Measurements from ENCODE around the gene NT5M. TPM values are rescaled to one million over a fixed set of nuclear protein-coding genes. Genes with fewer than 3 reads are reported as not detected.
A peak's percentile ranks its signal among the peaks of the same experiment; 100 is the strongest.

The NT5M gene
- total RNA-seq, 2 experiments from 2014 or later = 5.5 to 7.6 TPM

DNA sequence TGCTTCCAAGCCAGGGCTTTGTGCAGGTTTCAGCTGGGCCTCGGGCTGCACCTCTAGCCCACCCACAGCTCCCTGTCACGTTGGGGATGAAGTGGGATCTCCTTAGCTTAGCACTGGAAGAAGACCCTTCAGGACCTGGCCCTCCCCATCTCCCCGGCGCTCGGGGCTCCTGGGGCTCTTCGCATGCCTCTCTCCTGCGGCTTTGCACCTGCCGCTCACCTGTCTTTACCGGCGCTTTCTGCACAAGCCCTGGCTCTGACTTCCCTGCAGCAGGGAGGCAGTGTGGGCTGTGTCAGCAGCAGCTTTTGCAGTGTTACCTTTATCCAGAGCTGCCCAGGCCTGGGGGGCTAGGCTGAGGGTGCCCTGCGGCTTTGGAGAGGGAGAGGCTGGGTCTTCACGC is 52.3 kb downstream of the NT5M start:
- Mint-ChIP-seq H3K4me1 (no peaks in the 10 kb centered on the region), H3K27ac (no peak overlapping the region), H3K4me3 (no peak overlapping the region), H3K36me3 (ENCODE audit: low read depth) (no peaks in the 10 kb centered on the region), H3K9me3 (peaks cover 5% of the 10 kb centered on the region), H3K27me3 (peaks cover 7% of the 10 kb centered on the region)
- CTCF ChIA-PET = interaction anchor here (0.7 to 2.9 kb wide), 12 partner anchors 10 to 308 kb away, joined by 3 to 16 read pairs (median 4); partner anchors contain the start of gene RASD1
- POLR2A ChIA-PET = no interaction called here
- DNase-seq = no peak

DNA sequence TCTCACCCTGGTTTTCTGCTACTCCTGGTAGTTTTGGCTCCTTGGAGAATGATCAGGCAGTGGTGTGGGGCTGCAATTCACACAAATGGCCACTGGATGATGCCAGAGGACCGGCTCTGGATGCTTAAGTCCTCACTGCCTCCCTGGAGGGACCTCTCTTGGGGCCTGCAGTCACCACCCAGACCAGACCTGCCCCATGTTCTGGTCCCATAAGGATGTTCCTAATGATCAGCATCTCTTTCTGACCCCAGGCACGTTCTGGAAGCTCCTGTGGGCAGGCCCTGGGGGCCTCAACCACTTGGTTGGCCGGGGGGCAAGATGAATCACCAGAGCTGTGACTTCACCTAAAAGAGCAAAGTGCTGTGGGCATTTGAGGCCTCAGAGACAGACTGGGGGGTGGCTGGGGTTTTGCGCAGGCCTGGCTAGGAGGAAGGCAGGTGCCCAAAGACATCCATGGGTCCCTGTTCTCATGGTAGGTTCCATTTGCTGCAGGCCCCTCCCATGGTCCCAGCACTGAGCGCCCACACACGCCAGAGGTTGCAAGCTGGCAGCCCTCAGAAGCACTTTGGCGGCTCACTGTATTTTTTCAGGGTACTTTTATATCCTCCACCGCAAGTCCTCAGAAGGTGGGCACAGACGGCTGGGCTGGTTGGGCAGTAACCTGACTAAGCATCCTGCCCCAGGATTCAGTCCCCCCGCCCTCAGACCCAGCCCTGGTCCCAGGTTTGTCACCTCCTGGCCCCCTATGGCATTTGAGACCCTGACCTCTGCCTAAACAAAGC is 53.2 kb downstream of the NT5M start:
- Mint-ChIP-seq H3K36me3 (ENCODE audit: low read depth) (no peaks in the 10 kb centered on the region), H3K9me3 (peaks cover 7% of the 10 kb centered on the region), H3K4me3 (no peak overlapping the region), H3K4me1 (no peaks in the 10 kb centered on the region), H3K27me3 (peaks cover 14% of the 10 kb centered on the region), H3K27ac (peak overlapping the region; percentile 26)
- ChIA-PET POLR2A (no interaction called here), CTCF (interaction anchor here (0.6 to 2.9 kb wide), 10 partner anchors 8 to 494 kb away, joined by 3 to 16 read pairs (median 4); partner anchors contain the start of gene RASD1)
- peak; percentile 72 for DNase-seq

DNA sequence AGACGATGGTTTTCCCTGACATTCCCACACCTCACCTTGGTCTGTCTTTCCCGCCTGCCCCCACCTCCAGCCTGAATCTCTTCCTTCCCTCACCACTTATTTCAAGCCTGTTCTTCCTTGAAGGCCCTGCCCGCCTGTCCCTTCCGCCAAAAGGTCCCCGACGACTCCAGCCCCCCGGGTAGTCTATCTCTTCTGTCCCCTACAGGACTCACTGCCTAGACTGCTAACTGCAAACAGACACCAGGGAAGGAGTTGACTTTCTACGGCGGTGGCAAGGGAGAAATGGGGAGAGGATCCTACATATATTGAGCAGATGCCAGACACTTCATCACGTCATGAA is 53.7 kb downstream of the NT5M start:
- H3K27ac Mint-ChIP-seq = peak overlapping the region; percentile 55
- no peak overlapping the region for H3K4me3 Mint-ChIP-seq
- ChIA-PET CTCF (interaction anchor here (0.6 to 2.9 kb wide), 8 partner anchors 8 to 285 kb away, joined by 3 to 16 read pairs (median 3); partner anchors contain the start of gene RASD1), POLR2A (no interaction called here)
- H3K4me1 Mint-ChIP-seq = no peaks in the 10 kb centered on the region
- H3K27me3 Mint-ChIP-seq = peaks cover 14% of the 10 kb centered on the region
- H3K9me3 Mint-ChIP-seq = peaks cover 7% of the 10 kb centered on the region
- H3K36me3 Mint-ChIP-seq (ENCODE audit: low read depth) = no peaks in the 10 kb centered on the region
- no peak for DNase-seq

DNA sequence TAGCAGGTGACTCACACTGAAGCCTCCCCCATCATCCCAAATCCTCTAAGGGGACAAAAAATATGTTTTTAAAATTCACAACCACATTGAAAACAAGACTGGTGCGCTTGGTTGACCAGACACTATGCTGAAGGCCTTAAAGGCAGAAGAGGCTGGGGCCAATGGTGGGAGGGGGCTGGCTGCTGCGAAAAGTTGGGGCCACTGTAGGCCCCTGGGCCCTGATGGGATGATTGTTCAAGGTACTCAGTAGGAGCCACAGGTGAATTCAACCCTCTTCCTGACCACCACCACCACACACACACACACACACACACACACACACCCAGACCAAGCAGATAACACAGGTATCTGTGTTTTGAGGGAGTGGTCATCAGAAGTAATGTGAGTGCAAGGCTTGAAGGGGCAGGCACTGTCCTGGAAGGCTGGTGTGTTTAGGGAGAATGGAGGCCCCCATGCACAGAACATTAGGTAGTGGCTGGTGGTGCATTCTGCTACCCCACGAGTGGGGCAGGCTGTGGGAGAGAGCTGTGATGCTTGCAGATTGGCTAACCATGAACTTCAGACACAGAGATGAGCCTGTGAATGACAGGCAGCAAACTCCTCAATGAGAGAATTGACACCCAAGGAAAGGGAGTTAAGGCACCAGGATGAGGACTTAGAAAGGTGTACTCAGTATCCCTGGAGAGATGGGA is 55.0 kb downstream of the NT5M start:
- Mint-ChIP-seq H3K9me3 (peaks cover 7% of the 10 kb centered on the region), H3K4me1 (no peaks in the 10 kb centered on the region), H3K4me3 (no peak overlapping the region), H3K36me3 (ENCODE audit: low read depth) (no peaks in the 10 kb centered on the region), H3K27ac (no peak overlapping the region), H3K27me3 (peaks cover 14% of the 10 kb centered on the region)
- ChIA-PET POLR2A (no interaction called here), CTCF (interaction anchor here (1.2 kb wide), 1 partner anchor 32 kb away, joined by 3 read pairs; no protein-coding TSS in a partner anchor)
- no peak for DNase-seq

DNA sequence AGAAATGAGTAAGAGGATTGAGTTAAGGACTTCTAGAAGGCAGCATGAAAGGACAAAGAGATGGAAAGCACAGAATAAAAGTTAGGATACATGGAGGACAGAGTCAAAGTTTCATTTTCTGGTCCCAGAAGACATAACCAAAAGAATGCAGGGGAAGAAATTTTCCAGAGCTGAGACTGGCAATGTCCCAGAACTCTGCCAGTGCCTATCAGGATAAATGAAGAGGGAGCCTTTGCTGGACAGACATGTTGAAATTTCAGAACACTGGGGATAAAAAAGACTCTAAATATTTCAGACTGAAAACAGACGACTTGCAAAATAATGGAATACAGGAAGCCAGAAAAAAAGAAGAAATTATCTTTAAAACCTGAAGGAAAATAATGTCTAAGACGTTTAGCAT is 55.7 kb downstream of the NT5M start:
- ChIA-PET CTCF (no interaction called here), POLR2A (no interaction called here)
- H3K9me3 Mint-ChIP-seq = peaks cover 7% of the 10 kb centered on the region
- no peak overlapping the region for H3K27ac Mint-ChIP-seq
- peaks cover 14% of the 10 kb centered on the region for H3K27me3 Mint-ChIP-seq
- no peaks in the 10 kb centered on the region for H3K36me3 Mint-ChIP-seq (ENCODE audit: low read depth)
- DNase-seq = no peak
- H3K4me3 Mint-ChIP-seq = no peak overlapping the region
- H3K4me1 Mint-ChIP-seq = no peaks in the 10 kb centered on the region

DNA sequence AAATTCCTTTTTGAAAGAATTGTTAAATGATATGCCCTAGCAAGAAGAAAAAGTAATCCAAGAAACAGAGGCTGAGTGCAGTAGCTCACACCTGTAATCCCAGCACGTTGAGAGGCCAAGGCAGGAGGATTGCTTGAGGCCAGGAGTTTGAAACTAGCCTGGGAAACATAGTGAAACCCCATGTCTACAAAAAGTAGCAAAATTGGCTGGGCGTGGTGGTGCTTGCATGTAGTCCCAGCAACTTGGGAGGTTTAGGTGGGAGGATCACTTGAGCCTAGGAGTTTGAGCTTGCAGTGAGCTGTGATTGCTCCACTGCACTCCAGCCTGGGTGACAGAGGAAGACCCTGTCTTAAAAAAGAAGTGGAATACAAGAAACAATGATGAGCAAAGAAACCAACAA is 56.1 kb downstream of the NT5M start:
- H3K4me1 Mint-ChIP-seq = no peaks in the 10 kb centered on the region
- CTCF ChIA-PET = no interaction called here
- no peaks in the 10 kb centered on the region for H3K36me3 Mint-ChIP-seq (ENCODE audit: low read depth)
- POLR2A ChIA-PET = no interaction called here
- DNase-seq = no peak
- H3K27me3 Mint-ChIP-seq = peaks cover 14% of the 10 kb centered on the region
- H3K27ac Mint-ChIP-seq = no peak overlapping the region
- peaks cover 7% of the 10 kb centered on the region for H3K9me3 Mint-ChIP-seq
- H3K4me3 Mint-ChIP-seq = no peak overlapping the region

DNA sequence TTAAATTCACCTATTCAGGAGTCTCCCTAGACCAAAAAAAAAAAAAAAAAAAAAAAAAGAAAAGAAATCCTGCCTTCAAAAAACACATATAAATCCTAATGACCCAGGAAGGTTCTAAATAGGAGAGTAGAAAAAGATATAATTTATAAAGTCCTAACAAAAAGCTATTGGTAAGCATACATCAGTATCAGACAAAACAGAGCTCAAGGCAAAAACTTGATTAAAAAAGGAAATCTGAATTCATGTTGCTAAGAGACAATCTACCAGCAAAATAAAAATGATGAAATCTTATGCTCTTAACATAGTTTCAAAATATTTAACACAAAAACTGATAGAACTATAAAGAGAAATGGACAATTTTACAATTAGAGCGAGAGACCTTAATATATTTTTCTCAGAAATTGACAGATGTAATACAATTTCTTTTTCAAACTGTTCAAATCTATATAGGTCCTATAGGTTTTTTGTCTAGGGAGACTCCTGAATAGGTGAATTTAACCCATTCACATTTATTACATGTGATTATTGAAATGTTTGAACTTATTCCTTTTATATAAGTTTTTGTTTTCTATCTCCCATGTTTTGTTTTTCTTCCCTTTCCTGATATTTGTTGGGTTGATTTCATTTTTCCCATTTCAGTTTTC is 57.0 kb downstream of the NT5M start:
- no peaks in the 10 kb centered on the region for H3K36me3 Mint-ChIP-seq (ENCODE audit: low read depth)
- no peaks in the 10 kb centered on the region for H3K4me1 Mint-ChIP-seq
- peaks cover 7% of the 10 kb centered on the region for H3K9me3 Mint-ChIP-seq
- no peak for DNase-seq
- H3K4me3 Mint-ChIP-seq = no peak overlapping the region
- CTCF ChIA-PET = interaction anchor here (1.4 kb wide), 1 partner anchor 131 kb away, joined by 3 read pairs; no protein-coding TSS in a partner anchor
- POLR2A ChIA-PET = no interaction called here
- peaks cover 14% of the 10 kb centered on the region for H3K27me3 Mint-ChIP-seq
- no peak overlapping the region for H3K27ac Mint-ChIP-seq

DNA sequence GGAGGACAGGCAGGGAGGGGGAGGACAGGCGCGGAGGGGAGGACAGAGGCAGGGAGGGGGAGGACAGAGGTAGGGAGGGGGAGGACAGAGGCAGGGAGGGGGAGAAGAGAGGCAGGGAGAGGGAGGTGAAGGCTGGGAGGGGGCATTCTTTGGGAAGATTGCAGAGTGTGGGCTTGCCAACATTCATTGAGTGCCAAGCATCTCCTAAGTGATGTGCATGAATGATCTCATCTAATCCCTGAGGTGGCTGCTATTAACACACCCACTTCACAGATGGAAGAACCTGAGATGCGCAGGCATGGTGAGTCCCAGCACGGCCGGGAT is 58.3 kb downstream of the NT5M start:
- Mint-ChIP-seq H3K27me3 (peaks cover 17% of the 10 kb centered on the region), H3K9me3 (peaks cover 7% of the 10 kb centered on the region), H3K4me3 (no peak overlapping the region), H3K27ac (no peak overlapping the region), H3K4me1 (no peaks in the 10 kb centered on the region), H3K36me3 (ENCODE audit: low read depth) (no peaks in the 10 kb centered on the region)
- no peak for DNase-seq
- POLR2A ChIA-PET = no interaction called here
- CTCF ChIA-PET = interaction anchor here (1.2 kb wide), 1 partner anchor 10 kb away, joined by 4 read pairs; no protein-coding TSS in a partner anchor

DNA sequence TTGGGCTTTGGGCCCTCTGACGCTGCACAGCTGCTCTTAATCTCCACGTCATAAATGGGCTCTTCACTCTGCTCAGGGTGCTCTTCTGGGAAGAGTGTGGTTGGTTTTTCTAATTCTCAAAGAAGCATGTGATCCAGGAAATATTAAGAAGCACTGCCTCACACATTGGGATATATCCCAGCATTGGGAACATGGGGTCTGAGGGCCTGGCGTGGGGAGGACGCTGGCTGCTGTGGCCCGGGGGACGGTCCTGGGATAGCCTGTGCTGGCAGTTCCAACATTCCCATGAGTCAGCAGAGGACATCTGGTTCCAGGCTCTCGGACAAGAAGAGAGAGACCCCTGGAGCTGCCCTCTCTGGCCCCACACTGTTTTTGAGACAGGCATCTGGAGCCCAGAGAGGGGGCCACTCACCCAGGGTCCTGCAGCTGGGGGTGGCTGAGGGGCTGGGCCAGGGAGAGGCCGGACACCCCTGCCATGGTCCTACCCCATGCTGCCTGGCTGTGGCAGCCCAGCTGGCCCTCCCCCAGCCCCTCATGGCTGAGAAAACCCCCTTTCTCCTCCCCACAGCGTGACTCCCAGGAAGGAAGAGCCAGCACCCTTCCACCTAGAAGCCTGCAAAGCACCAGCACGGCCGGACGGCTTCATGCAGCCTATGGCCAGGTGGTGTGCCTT is 58.8 kb downstream of the NT5M start:
- ChIA-PET CTCF (interaction anchor here (1.2 kb wide), 1 partner anchor 10 kb away, joined by 4 read pairs; no protein-coding TSS in a partner anchor), POLR2A (no interaction called here)
- H3K36me3 Mint-ChIP-seq (ENCODE audit: low read depth) = no peaks in the 10 kb centered on the region
- H3K27ac Mint-ChIP-seq = no peak overlapping the region
- no peaks in the 10 kb centered on the region for H3K4me1 Mint-ChIP-seq
- no peak overlapping the region for H3K4me3 Mint-ChIP-seq
- H3K27me3 Mint-ChIP-seq = peaks cover 17% of the 10 kb centered on the region
- no peak for DNase-seq
- H3K9me3 Mint-ChIP-seq = peaks cover 7% of the 10 kb centered on the region

DNA sequence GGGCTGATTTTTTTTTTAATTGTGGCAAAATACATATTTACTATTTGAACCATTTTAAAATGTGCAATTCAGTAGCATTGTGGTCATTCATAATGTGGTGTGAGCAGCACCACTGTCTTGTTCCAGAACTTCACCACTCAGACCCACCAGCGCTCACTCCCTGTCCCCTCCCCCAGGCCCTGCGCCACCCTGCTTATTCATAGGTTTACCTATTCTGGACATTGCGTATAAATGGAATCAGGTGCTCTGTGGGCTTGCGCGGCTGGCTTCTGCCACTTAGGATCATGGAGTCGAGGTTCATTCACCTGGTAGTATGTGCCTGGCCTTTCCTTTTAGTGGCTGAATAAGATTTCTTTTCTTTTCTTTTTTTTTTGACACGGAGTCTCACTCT is 59.4 kb downstream of the NT5M start:
- Mint-ChIP-seq H3K27me3 (peaks cover 17% of the 10 kb centered on the region), H3K4me1 (no peaks in the 10 kb centered on the region), H3K36me3 (ENCODE audit: low read depth) (no peaks in the 10 kb centered on the region), H3K9me3 (peaks cover 7% of the 10 kb centered on the region), H3K27ac (no peak overlapping the region), H3K4me3 (no peak overlapping the region)
- CTCF ChIA-PET = interaction anchor here (1.2 kb wide), 1 partner anchor 9 kb away, joined by 4 read pairs; no protein-coding TSS in a partner anchor
- POLR2A ChIA-PET = no interaction called here
- DNase-seq = no peak

DNA sequence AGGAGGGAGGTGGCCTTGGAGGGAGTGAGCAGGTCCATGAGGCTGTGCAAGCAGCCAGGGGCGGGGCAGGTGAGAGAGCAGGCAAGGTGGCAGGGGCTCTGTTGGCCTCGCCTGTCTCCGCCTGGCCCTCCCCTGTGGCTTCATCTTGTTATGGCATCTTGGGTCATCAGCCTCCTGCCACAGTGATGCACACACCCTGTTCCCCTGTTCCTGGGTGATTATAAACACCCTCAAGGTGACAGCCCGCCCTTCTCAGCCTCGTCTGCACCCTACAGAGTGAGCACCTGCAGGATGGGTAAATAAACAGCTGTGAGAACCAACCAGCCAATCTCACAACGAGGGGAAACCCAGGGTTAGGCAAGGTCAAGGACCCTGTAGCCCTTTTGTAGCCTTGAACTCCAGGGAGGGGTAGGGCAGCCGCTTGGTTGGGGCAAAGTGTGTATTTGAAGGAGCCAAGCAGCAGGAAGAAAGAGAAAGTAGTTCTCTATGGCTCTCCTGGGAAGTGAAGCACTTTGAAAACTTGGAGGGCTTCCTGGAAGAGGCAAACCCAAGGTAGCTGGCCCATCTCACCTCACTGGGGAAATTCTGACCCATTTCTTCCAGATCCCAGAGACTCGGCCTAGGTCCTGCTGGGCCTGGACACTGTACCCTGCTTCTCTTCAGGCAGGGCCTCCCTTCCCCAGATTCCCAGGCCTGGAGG is 60.6 kb downstream of the NT5M start:
- POLR2A ChIA-PET = no interaction called here
- CTCF ChIA-PET = interaction anchor here (0.5 kb wide), 1 partner anchor 372 kb away, joined by 3 read pairs; no protein-coding TSS in a partner anchor
- DNase-seq = no peak

DNA sequence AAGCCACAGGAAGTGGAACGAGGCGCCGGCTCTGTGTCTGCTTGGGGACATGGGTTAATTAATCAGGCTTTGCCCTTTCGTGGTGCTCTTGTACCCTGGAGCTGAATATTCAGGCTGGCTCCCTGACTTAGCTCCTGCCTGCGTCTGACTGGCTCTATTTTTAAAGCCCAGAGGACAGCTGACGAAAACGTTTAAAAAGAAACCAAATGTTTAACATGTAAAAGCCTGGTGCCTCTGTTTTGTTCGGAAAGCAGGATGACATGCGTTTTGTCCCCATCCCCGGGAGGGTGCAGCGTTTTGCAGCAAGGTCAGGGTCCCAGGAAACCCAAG is 61.1 kb downstream of the NT5M start:
- H3K36me3 Mint-ChIP-seq (ENCODE audit: low read depth) = no peaks in the 10 kb centered on the region
- peaks cover 7% of the 10 kb centered on the region for H3K9me3 Mint-ChIP-seq
- H3K4me1 Mint-ChIP-seq = no peaks in the 10 kb centered on the region
- no peak overlapping the region for H3K27ac Mint-ChIP-seq
- H3K4me3 Mint-ChIP-seq = no peak overlapping the region
- H3K27me3 Mint-ChIP-seq = peaks cover 13% of the 10 kb centered on the region
- ChIA-PET POLR2A (no interaction called here), CTCF (interaction anchor here (0.5 to 1.6 kb wide), 4 partner anchors 8 to 373 kb away, joined by 3 to 4 read pairs (median 3); partner anchors contain the start of gene RASD1)
- no peak for DNase-seq

More for the DNA sequence above, 60.6 kb downstream of the NT5M start:
- Mint-ChIP-seq H3K27ac (no peak overlapping the region), H3K4me1 (no peaks in the 10 kb centered on the region), H3K4me3 (no peak overlapping the region), H3K27me3 (peaks cover 15% of the 10 kb centered on the region), H3K9me3 (peaks cover 7% of the 10 kb centered on the region), H3K36me3 (ENCODE audit: low read depth) (no peaks in the 10 kb centered on the region)

All from activated CD4-positive, alpha-beta T cell treated with anti-CD3 and anti-CD28 coated beads, Interleukin-2, amount 10 ng/mL, durations not matched to agents 7 days and 5 days (primary cell).